ENCODE results near the gene SH2D7.

DNA sequence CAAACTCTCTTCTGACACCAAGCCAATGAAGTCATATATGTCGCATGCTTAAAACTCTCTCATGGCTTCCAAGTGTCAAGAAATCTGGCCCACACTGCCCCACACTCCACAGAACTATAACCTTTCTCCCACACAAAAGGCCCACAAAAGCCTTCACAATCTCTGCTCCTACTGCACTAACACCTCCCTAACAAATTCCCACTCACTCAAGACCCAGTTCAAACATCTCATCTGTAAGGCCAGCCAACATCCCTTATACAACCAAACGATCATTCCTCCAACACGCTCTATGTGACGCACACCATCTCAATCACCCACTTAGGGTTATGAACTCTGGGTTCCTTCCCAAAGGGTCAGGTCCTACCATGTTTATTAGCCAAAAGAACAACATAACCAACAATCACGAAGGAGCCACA is 28.4 kb upstream of the SH2D7 start:
- TF ChIP-seq, protein P1, sequence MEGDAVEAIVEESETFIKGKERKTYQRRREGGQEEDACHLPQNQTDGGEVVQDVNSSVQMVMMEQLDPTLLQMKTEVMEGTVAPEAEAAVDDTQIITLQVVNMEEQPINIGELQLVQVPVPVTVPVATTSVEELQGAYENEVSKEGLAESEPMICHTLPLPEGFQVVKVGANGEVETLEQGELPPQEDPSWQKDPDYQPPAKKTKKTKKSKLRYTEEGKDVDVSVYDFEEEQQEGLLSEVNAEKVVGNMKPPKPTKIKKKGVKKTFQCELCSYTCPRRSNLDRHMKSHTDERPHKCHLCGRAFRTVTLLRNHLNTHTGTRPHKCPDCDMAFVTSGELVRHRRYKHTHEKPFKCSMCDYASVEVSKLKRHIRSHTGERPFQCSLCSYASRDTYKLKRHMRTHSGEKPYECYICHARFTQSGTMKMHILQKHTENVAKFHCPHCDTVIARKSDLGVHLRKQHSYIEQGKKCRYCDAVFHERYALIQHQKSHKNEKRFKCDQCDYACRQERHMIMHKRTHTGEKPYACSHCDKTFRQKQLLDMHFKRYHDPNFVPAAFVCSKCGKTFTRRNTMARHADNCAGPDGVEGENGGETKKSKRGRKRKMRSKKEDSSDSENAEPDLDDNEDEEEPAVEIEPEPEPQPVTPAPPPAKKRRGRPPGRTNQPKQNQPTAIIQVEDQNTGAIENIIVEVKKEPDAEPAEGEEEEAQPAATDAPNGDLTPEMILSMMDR (IDR thresholded peaks at IDR 0.05) = no peak
- no peak for TF ChIP-seq POLR2A (IDR thresholded peaks at IDR 0.05)
